ENCODE data around the gene LRRC26.

LRRC26 gene

DNA sequence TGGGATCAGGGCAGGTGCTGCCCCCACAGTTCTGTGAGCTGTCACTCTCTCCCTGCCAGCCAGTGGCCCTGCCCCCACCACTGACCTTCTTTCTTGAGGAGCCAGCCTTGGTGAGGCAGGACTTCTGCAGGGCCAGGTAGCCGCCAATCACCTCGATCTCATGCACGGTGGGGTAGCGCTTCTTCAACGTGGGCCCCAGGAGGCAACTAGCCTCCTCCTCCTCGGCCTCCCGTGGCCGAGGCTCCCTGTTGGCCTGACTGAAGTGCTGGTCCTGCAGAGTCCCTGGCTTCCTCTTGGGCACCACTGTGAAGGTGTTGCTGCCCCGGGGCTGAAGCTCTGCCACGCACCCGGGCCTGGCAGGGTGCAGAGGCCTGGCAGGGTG is 29.0 kb upstream of the LRRC26 start:
- DNase-seq, result no peak

DNA sequence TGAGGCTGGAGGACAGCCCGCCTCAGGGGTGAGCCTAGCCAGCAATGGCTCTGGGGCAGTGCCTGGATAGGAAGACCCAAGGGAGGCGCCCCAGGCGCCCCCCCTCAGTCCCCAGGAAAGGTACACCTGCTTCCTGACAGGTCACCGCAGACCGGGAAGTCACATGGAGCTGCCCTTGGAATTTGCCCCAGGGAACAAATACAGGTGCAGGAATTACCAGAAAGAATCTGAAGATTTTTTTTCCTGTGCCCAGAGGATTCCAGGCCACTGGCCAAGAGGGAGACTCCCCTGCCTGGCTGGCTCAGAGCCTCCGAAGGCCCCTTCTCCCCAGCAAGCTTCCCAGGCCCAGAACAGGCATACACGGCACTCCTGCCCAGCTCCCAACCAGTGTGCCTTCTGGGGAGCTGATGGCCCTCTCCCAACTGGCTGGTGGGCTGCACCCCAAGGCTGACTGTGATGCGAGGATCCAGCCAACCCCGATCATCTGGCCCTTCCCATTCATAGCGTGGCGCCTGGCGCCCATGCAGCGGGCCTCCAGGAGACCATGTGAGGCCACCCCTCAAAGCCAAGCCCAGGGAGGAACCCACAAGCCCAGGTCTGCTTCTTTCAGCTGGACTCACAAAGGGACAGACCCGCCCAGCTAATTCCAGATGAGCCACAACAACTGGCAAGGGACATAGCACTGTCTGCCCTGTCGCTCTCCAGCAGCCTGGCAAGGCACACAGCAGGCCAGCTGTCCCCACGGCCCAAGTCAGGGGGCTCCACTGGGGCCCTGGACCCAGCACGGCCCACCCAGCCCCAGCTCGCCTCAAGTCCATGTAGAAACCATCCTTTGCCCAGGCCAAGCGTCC is 28.4 kb upstream of the LRRC26 start:
- no peak for DNase-seq

DNA sequence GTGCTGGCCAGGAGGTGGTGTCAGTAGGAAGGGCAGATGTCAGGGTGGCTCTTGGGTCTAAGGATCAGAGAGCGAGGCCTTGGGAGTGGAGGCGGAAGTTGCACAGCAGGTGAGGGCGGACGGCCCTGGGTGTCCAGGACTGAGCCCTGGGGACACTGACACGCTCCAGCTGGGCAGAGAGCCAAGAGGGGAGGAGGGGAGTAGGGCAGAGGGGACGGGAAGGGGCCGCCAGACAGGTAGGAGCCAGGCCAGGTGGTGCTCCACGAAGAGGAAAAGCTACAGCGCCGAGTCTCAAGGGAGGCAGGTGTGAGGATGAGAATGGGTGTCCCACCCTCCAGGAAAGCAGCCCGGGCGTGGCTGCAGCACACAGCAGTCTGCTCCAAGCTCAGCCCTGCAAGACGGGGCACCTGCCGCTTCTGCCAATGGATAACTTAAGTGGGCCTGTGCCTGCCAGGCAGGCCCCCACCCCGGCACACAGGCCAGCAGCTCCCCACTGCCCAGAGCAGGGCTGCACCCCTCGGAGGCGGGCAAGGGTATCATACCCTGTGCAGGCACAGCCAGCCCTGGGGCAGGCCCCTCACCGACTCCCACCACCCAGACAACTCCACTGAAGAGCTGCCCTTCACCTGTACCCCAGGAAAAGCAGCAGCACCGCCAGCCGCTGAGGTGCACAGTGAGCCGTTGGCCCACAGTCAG is 25.8 kb upstream of the LRRC26 start:
- no peak for DNase-seq

DNA sequence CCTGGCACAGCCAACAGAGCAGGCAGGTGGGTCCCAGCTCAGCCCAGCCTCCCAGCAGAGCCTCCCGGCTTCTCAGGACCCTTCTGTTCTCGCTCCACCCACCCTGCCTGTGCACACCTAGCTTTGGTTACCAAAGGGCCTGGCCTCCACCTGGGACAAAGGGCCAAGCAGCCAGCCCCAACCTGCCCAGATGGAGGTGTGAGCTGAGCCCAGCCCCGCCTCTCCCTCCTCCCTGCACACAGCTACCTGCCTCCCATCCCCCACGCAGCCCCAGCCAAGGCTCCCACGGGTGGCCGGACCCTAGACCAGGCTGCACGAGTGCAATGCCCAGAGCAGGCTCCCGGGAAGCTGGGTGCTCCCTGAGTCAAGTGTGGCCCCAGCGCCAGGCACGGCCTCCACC is 25.1 kb upstream of the LRRC26 start:
- no peak for DNase-seq

DNA sequence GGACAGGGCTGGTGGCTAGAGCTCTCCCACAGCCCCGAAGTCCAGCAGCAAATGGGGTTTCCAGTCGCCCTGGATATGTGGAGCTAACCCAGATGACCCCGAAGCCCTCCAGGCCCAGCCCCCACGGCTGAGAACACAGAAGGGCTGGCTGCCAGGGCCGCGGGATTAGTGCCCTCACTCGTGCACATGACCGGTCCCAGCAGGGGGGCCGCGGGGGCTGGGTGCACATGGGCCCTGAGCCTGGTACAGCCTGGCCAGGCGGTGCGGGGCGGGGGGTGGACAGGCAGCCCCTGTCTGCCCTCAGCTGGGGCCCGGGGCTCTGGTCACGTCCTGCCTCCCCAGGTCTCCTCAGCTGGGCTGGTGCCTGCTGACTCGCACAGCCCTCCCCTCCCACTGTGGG is 24.5 kb upstream of the LRRC26 start:
- no peak for DNase-seq

DNA sequence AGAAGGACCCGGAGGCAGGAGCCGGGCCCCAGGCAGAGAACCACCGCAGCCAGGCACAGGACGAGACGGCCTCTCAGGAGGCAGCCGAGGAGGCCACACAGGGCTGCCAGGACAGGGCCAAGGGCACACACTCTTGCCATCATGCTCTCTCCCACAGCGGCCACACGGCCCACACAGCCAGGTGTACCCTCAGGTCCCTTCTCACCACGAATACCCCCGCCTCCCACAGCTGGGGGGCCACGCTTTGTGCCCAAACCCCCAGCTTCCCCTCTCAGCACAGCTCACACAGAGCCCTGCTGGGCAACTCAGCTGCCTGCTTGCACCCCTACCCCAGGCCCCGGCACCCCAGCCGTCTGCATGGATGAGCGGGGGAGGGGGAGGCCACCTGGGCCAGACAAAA is 23.9 kb upstream of the LRRC26 start:
- no peak for DNase-seq

DNA sequence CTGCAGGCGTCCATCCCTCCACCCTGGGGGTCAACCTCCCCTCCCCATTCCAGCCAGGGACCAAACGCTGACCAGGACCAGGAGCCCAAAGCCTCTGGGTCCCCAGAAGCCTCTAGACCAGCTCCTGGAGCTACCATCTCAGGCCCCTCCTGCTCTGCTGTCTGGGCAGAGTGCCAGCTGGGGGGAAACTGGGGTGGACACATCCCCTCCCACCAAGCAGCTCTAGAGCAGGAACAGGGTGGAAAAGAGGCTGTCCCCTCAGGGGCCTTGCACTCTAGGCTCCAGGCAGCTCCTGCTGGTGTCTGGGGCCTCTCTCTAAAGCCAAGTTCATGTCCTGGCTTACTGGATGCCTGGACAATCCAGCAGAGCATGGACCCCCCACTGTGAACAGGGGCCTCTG is 23.0 kb upstream of the LRRC26 start:
- DNase-seq, result no peak

DNA sequence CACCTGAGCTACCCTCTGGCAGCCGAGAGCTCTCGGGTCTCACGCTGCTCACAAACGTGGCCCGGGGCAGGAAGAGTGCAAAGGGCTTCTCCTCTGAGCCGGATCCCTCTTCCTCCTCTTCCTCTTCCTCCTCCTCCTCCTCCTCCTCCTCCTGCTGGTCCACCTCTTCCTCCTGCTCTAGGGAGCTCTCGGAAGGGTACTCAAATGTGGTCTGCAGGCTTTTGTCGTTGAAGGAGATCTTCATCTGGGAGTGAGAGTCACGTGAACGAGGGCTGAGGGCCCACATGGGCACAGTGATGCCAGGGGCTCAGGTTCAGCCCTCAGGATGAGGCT is 22.6 kb upstream of the LRRC26 start:
- no peak for DNase-seq

DNA sequence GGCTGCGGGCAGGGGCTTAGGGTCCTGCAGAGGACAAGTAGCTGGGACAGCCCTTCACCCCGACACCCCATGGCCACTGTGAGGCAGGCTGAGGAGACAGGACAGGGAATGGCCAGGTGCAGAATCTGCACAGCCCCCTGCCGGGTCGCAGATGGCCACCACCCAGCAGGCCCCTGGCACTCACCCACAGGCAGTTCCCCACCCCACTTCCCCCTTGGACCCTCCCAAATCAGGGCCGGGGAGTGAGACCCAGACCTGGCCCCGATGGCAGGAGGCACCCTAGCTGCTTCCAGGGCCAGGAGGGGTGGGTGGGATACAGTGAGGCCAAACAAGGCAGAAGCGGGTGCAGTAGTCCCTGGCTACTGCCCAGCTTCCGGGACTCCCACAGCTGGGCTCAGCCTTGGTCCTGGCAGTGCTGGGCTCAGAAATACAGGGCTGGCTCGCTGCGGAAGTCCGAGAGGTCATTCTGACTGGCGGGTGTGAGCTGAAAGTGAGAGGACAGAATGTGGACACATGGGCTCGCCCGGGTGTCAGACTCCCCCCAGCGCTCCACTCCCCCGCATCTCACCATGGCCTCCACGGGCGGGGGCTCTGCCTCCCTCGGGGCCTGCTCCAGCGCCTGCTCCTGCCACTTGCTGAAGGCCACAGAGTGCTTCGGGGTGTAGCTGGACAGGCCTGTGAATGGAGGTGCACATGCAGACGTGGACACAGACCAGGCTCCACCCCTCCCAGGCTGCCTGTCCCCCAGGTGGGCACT is 22.0 kb upstream of the LRRC26 start:
- no peak for DNase-seq

DNA sequence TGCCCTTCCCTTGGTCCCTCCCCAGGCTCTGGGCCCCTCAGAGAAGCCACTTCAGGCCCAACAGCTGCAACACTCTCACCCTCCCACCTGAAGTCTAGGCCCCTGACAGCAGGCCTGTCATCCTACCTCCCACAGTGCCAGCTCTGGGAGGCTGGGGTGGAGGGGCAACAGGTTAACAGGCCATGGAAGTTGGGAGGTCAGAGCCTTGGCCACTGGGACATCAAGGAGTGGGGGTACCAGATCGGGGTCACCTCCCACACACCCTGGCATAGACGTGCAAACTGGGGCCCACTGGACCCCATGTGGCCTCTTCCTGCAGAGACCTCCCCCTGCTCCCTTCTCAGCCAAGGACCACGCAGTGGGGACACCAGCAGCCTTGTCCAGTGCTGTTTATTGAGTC is 21.4 kb upstream of the LRRC26 start:
- DNase-seq, result no peak

DNA sequence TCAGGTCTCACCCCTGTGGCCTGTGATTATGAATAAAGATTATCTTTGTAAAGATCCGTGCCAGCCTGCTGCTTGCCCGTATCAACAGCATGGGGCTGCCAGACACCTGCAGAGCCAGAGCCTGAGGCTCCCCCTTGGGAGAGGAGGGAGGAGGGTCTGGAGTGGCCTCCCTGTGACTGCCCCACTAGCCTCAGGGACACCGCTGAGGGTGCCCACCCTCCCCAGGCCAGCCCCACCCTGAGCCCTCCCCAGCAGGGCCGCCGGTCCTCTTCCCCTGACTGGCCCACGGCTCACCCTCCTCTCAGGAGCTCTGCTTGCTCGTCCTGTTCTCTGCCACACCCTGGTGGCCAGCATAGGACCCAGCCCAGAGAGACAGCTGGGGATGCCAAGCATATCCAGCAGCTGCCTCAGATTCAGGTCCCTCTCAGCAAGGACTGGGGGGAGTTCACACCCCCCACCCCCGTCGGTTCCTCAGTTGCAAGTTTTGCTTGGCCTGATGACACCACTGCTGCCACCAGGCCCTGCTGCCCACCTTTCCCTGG is 20.5 kb upstream of the LRRC26 start:
- DNase-seq, result no peak

DNA sequence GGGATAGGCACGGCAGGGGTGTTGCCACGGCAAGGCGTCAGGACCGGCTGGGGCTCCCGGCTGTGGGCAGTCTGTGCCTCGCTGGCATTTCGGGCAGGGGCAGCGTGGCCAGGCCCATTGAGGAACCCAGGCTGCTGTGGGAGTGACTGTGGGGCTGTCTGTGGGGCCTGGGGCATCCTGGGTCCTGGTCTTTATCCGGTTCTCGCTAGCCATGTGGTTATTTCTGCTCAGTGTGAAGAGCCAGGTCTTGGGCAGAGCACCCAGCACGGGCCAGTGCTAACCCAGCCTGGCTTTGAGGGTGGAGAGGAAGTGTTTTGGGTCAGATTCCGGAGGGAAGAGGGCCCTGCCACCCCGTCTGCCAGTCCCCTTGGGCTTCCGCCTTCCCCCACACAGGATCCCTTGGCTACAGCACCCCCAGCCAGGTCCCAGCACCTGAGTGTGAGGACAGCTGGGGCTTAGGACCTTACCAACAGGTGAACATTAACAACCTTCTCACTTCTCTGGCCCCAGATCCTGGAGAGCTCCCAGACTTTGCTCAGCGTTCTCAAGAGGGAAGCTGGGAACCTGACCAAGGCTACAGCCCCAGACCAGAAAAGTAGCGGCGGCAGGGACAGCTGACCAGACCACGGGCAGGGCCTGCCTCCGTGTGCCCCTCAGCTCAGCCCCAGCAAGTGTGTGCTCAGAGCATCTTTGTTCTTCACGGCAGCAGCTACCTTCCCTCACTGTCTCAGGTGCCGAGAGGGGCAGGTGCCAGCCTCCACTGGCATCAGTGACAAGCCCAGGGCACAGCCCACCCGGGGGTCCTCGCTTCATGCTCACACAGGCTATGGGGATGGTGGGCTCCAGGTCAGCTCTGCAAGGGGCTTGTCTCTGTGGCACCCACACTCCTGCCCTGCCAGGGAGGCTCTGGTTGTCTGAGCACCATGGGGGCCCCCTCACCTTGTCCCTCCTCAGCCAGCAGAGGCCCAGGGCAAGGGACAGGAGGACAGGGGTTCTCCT is 19.7 kb upstream of the LRRC26 start:
- no peak for DNase-seq

DNA sequence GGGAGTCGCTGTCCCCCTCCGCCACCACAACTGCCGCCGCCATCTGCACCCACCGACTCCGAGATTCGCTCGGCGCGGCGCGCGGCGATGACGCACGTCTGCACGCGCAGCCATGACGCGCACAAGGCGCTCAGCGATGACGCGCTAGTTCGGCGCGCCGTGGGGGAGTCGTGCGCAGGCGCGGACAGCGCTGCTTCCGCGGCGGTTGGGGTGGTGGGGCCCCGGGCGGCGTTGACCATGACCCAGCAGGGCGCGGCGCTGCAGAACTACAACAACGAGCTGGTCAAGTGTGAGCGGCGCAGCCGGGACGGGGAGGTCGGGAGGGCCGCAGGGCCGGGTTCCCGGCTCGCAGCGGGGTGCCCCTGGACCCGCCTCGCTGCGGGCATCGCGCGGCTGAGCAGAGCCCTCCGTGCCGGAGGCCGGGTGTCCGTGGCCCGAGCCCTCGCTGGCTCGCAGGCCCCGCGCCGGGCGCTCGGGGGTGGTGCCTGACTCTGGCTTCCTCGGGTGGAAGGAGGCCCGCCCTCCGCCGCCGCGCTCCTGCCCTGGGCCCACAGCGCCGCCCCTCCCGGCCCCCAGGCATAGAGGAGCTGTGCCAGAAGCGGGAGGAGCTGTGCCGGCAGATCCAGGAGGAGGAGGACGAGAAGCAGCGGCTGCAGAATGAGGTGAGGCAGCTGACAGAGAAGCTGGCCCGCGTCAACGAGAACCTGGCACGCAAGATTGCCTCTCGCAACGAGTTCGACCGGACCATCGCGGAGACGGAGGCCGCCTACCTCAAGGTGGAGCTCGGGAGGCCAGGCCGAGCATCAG is 18.8 kb upstream of the LRRC26 start, which contains the start of the genes ANAPC2 and SSNA1:
TSS of gene ANAPC2 (minus strand) at position 71 of the 807 bp plus-strand sequence. CDS start at position 43, 28 bp downstream.
TSS of gene SSNA1 (plus strand) at position 187 of the 807 bp plus-strand sequence. CDS start at position 238, 51 bp downstream.
- DNase-seq, result peak; percentile 90

DNA sequence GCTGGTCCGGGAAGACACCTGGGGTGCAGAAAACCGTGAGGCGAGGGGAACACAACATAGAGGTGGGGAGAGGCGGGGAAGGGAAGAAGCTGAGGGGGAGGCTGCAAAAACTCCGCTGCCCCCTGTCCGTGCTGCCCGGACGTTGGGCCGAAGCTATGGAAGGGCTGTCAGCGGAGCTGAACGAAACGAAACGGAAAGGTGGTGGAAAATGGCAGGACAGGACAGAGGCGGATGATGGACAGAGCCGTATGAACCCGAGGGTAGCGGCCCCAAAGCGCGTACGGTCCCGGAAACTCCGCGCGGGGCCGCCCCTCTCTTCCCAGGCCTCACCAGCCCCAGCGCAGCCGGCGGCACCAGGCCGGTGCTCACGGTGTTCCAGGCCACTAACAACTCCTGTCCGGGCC is 18.2 kb upstream of the LRRC26 start:
- no peak for DNase-seq

DNA sequence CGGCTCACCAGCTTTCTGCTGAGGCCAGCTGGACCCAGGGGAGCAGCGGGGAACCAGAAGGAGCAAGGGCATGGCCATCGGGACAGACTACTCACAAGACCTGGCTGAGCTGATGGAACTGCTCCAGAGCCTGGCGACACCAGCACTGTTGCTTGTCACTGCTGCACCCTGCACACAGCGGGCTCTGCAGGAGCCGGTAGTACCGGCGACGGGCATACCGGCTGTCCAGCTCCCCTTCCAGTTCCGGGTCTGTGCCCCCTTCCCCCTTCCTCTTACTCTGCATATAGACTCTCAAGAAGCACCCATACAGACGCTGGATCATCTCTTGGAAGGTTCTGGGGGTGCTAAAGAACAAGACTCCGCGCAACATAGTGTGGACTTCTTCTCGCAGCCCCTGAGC is 17.5 kb upstream of the LRRC26 start:
- no peak for DNase-seq

DNA sequence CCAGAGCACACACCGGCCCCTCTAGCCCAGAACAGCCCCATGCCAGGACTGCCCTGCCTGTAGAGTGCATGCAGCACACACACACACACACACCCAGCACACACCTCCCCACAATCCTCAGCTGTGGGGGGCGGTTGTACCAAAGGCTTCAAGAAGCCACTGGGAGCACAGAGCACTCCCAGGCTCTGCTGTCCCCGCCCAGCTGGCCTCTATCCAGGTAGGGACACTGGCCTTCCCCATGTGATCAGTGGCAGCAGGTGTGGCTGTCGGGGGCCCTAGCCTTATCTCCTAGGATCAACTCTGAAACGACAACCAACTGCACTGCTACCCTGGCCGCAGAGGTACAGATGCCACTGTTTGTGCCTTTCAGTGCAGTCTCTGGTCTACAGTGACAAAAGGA is 16.5 kb upstream of the LRRC26 start:
- DNase-seq, result no peak

DNA sequence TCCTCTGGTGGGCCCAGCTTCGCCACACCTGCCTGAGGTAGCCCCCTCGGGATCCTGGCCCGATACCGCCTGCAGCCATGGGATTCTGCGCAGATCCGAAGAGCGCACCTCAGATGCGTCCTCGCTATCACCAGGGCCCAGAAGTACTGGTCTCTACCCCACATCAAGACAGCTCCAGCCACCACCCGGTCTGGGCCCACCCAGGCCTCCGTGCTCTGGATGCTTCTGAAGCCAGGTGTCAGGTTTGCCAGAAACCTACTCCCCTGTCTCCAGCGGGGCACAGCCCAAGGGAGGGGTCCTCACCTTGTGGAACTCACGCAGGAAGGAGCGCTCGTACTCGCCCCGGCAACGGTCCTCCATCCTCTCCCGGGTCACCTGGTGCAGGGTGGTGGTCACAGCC is 16.1 kb upstream of the LRRC26 start:
- DNase-seq, result no peak

DNA sequence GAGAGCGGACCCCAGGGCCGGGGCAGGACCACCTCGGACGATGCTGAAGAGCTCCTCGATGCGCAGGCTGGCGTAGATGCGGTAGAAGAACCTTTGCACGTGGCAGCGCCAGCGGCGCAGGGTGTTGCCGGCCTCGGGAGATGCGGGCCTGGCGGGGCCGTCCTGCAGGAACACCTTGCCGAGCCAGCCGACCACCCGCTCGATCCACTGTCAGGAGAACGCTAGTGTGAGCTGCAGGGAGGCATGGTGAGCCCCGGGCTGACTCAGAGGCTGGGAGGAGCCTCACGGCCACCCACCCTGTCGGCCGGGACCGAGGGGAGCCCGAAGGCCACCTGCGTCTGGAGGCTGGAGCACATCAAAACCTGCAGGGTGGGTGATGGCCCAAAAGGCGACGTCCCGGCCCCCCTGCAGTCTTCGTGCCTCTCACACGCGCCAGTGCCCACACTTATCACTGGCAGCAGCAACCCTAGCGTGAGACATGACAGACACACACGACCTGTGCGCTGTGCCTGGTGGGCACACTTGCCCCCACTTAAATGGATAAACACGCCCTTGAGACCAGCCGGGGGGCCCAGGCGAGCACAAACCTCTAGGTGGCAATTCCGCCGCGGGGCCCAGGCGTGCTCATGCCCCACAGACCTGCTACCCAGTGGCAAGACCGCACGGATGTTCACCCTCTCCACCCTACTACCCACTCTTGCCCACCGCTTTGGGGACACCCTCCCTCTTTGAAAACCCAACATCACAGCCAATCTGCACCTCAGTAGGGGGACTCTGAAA is 15.2 kb upstream of the LRRC26 start:
- no peak for DNase-seq

DNA sequence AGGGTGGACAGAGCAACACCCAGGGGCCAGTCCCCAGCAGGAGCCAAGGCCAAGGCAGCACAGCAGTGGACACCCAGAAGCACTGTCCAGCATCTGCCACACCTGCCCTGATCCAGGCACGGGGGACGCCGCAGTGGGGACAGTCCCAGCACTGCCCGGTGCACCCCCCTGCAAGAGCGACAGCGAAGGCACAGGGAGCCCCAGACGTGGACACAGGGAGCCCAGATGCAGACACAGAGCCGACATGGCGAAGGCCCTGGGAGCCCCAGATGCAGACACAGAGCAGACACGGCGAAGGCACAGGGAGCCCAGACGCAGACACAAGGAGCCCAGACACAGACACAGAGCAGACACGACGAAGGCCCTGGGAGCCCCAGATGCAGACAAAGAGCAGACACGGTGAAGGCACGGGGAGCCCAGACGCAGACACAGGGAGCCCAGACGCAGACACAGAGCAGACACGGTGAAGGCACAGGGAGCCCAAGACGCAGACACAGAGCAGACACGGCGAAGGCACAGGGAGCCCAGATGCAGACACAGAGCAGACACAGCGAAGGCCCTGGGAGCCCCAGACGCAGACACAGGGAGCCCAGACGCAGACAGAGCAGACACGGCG is 14.2 kb upstream of the LRRC26 start:
- DNase-seq, result no peak

DNA sequence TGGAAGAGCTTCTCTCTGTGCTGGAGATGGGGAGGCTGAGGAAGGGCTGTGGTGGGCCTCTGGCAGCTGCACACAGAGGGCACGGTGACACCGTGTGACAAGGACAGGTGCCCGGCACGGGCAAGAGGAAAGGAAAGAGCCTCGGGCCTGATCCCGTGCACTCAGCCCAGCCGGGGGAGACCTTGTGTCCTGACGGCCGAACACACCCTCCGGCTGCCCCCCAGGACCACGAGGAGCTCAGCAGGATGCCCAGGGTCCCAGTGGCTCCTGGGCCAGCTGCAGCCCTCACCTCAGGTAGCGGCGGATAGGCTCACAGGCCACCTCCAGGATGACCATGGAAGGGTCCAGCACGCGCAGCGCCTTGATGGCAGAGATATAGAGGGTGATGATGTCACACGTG is 13.0 kb upstream of the LRRC26 start:
- DNase-seq, result no peak

Data from stimulated activated CD4-positive, alpha-beta T cell treated with anti-CD3 and anti-CD28 coated beads, Interleukin-1b, Interleukin-23, amount 100 ng/mL, for 48 hours (primary cell).